GM13977 (cell line): ENCODE data around the gene HBEGF.

Source experiments
- DNase-seq: peaks from one replicate; pipeline ENCODE4 v3.0.0; 2012; ENCODE audit warnings: low spot score
- in situ Hi-C: fragments of 300-500 bp; cut with MboI; formaldehyde crosslinking; loops from one replicate; pipeline ENCODE4 v1.12.0; 2022; ENCODE audit warnings: low sequenced_read_pairs, low pct_unique_long_range_greater_than_20kb, mixed read lengths, inconsistent platforms; ENCODE audit not compliant: unreplicated experiment
- TF ChIP-seq, protein P1 (sequence below): IDR thresholded peaks from 2 replicates; pipeline ENCODE4 v1.5.1; 2012; ENCODE audit warnings: mild to moderate bottlenecking, control low read depth; ENCODE audit not compliant: insufficient read depth; ENCODE audit errors: extremely low read depth, missing control alignments

Gene HBEGF

DNA sequence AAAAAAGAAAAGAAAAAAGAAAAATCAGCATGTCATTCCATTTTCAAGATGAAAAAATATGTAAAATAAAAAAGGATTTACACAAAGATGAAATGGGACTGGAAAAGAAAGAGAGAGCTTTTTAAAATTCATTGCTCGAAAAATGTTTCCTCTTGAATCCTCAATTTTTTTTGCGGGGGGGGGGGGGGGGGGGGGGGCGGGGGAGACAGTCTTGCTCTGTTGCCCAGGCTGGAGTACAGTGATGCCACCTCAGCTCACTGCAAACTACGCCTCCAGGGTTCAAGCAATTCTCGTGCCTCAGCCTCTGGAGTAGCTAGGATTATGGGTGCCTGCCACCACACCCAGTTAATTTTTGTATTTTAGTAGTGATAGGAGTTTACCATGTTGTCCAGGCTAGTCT is 60.0 kb downstream of the HBEGF start:
- DNase-seq, result no peak
- TF ChIP-seq, protein P1, sequence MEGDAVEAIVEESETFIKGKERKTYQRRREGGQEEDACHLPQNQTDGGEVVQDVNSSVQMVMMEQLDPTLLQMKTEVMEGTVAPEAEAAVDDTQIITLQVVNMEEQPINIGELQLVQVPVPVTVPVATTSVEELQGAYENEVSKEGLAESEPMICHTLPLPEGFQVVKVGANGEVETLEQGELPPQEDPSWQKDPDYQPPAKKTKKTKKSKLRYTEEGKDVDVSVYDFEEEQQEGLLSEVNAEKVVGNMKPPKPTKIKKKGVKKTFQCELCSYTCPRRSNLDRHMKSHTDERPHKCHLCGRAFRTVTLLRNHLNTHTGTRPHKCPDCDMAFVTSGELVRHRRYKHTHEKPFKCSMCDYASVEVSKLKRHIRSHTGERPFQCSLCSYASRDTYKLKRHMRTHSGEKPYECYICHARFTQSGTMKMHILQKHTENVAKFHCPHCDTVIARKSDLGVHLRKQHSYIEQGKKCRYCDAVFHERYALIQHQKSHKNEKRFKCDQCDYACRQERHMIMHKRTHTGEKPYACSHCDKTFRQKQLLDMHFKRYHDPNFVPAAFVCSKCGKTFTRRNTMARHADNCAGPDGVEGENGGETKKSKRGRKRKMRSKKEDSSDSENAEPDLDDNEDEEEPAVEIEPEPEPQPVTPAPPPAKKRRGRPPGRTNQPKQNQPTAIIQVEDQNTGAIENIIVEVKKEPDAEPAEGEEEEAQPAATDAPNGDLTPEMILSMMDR, result no peak
- in situ Hi-C loops, result no loop called here

DNA sequence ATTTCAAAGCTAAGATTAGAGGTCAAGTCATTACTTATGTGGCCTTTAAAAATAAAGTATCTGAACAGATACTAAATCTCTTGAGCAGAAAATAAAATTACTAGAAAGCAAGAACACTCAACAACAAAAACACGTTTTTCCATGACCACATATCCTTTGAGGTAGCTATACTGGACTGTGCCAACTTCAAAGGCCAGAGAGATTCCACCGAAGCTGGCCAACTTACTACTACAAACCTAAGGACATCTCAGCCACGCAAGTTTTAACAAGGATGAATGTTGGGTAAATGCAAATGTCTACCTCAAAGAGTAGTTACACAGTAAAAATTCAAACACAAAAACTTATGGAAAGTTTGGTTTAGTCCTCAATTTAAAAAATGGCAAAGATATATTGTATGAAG is 62.4 kb downstream of the HBEGF start:
- TF ChIP-seq, protein P1, result no peak
- in situ Hi-C loops, result no loop called here
- DNase-seq, result no peak
